GM12872 (cell line): ENCODE measurements around the gene ZNF217.

ENCODE experiments used
- CTCF ChIP-seq: IDR thresholded peaks from 3 replicates; pipeline ENCODE4 v1.5.1; 2011; ENCODE audit warnings: low read depth, mild to moderate bottlenecking, low read length, moderate library complexity; ENCODE audit not compliant: insufficient read depth

ZNF217 gene

GRCh38 chr20:53561505-53561904 is 32.1 kb downstream of the ZNF217 start:
- TF ChIP-seq CTCF = no peak

- no peak for TF ChIP-seq CTCF
Observed at GRCh38 chr20:53559816-53560215, 33.8 kb downstream of the ZNF217 start.

- no peak for TF ChIP-seq CTCF
Observed at GRCh38 chr20:53557130-53557529, 36.5 kb downstream of the ZNF217 start.

- TF ChIP-seq CTCF = no peak
Observed at GRCh38 chr20:53556267-53556897, 37.3 kb downstream of the ZNF217 start.

- TF ChIP-seq CTCF = no peak
Observed at GRCh38 chr20:53555816-53556215, 37.8 kb downstream of the ZNF217 start.

DNA sequence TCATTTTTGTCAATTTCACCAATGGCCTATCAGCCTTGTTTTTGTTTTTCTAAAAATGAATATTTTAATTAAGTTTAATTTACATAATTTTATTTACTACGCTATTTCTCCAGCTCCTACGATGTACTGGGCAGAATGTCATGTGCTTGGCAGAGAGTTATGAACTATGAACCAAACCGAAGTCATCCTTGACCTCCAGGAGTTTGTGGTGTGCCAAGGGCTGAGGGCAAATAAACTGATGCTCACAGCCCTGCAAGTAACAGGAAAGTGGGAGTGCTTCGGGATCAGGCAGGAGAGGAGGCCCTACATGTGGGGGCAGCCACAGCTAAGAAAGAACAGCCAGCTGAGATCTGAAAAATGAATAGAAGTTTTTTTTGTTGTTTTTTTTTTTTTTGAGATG is 38.6 kb downstream of the ZNF217 start:
- no peak for TF ChIP-seq CTCF

DNA sequence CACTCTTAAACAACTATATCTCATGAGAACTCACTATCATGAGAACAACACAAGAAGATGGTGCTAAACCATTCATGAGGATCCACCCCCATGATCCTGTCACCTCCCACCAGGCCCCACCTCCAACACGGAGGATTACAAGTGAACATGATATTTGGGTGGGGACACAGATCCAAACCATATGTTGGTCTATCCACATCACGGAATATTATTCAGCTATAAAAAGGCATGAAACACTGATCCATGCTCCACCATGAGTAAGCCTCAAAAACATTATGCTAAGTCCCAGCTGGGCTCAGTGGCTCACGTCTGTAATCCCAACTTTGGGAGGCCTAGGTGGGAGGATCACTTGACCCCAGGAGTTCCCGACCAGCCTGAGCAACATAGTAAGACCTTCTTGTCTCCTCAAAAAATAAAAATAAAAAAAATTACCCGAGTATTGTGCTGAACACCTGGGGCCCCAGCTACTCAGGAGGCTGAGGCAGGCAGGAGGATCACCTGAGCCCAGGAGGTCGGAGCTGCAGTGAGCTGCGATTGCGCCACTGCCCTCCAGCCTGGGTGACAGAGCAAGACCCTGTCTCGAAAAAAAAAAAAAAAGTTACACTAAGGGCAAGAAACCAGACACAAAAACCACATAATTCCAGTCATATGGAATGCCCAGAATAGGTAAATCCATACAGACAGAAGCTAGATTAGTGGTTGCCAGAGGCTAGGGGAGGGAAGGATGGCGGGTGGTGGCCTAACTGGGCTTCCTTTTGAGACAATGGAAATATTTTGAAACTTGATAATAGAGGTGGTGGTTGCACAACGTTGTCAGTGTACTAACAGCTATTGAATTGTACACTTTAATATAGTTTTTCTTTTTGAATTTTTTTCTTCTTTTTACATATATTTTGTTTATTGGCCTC is 43.1 kb downstream of the ZNF217 start:
- no peak for TF ChIP-seq CTCF
